Measurements from ENCODE around the gene PORCN.

The PORCN gene

GRCh38 chrX:48516987-48517386, 8.2 kb downstream of the PORCN start:
- TF ChIP-seq FOXP2 (optimal IDR thresholded peaks at IDR 0.05; ENCODE audit: borderline replicate concordance, extremely low read depth, extremely low read length, insufficient read depth) = no peak
- no peak for TF ChIP-seq TAF1 (IDR thresholded peaks at IDR 0.05; ENCODE audit: borderline replicate concordance, insufficient read depth, low read length)
- TF ChIP-seq SIN3A (IDR thresholded peaks at IDR 0.05; ENCODE audit: borderline replicate concordance, insufficient read depth, low read length) = no peak
- no peak for TF ChIP-seq REST (IDR thresholded peaks at IDR 0.05; ENCODE audit: insufficient read depth in 1 of 2, low read depth in 2 of 2, low read length in 2 of 2)
- no peak for TF ChIP-seq POLR2AphosphoS5 (IDR thresholded peaks at IDR 0.05; ENCODE audit: low read depth, low read length)

- no peak for TF ChIP-seq FOXP2 (optimal IDR thresholded peaks at IDR 0.05; ENCODE audit: borderline replicate concordance, extremely low read depth, extremely low read length, insufficient read depth)
- no peak for TF ChIP-seq SIN3A (IDR thresholded peaks at IDR 0.05; ENCODE audit: borderline replicate concordance, insufficient read depth, low read length)
- TF ChIP-seq REST (IDR thresholded peaks at IDR 0.05; ENCODE audit: insufficient read depth in 1 of 2, low read depth in 2 of 2, low read length in 2 of 2) = no peak
- no peak for TF ChIP-seq POLR2AphosphoS5 (IDR thresholded peaks at IDR 0.05; ENCODE audit: low read depth, low read length)
- no peak for TF ChIP-seq TAF1 (IDR thresholded peaks at IDR 0.05; ENCODE audit: borderline replicate concordance, insufficient read depth, low read length)
Measured at GRCh38 chrX:48520455-48520854, 11.7 kb downstream of the PORCN start.

- TF ChIP-seq POLR2AphosphoS5 (IDR thresholded peaks at IDR 0.05; ENCODE audit: low read depth, low read length) = no peak
- no peak for TF ChIP-seq REST (IDR thresholded peaks at IDR 0.05; ENCODE audit: insufficient read depth in 1 of 2, low read depth in 2 of 2, low read length in 2 of 2)
- no peak for TF ChIP-seq SIN3A (IDR thresholded peaks at IDR 0.05; ENCODE audit: borderline replicate concordance, insufficient read depth, low read length)
- TF ChIP-seq FOXP2 (optimal IDR thresholded peaks at IDR 0.05; ENCODE audit: borderline replicate concordance, extremely low read depth, extremely low read length, insufficient read depth) = no peak
- TF ChIP-seq TAF1 (IDR thresholded peaks at IDR 0.05; ENCODE audit: borderline replicate concordance, insufficient read depth, low read length) = no peak
Measured at GRCh38 chrX:48520976-48521352, 12.2 kb downstream of the PORCN start.

GRCh38 chrX:48521353-48522243, 12.8 kb downstream of the PORCN start, which contains the start of gene EBP:
TSS of gene EBP (plus strand) at chrX:48521808. CDS start at chrX:48523772, 1,964 bp downstream.
- TF ChIP-seq SIN3A (IDR thresholded peaks at IDR 0.05; ENCODE audit: borderline replicate concordance, insufficient read depth, low read length) (no peak), FOXP2 (optimal IDR thresholded peaks at IDR 0.05; ENCODE audit: borderline replicate concordance, extremely low read depth, extremely low read length, insufficient read depth) (peak; percentile 32), POLR2AphosphoS5 (IDR thresholded peaks at IDR 0.05; ENCODE audit: low read depth, low read length) (peak; percentile 89)

- TF ChIP-seq POLR2AphosphoS5 (IDR thresholded peaks at IDR 0.05; ENCODE audit: low read depth, low read length) (no peak), REST (IDR thresholded peaks at IDR 0.05; ENCODE audit: insufficient read depth in 1 of 2, low read depth in 2 of 2, low read length in 2 of 2) (no peak)
Measured at GRCh38 chrX:48522291-48522690, 13.5 kb downstream of the PORCN start.

Data from PFSK-1 (cell line).